B cell (primary cell): ENCODE data around the gene TMEM134.

Source experiments
- EZH2 ChIP-seq: IDR thresholded peaks from 2 replicates; pipeline ENCODE4 v1.6.1; 2012; ENCODE audit warnings: borderline replicate concordance, low read depth, mild to moderate bottlenecking, moderate library complexity, low read length; ENCODE audit not compliant: insufficient read depth, poor library complexity, severe bottlenecking
- TF ChIP-seq, protein P1 (sequence below): fragments of 200-600 bp; IDR thresholded peaks from one replicate; pipeline ENCODE4 v1.8.0; 2022; ENCODE audit warnings: antibody characterized with exemption, mild to moderate bottlenecking

- TF ChIP-seq, protein P1, sequence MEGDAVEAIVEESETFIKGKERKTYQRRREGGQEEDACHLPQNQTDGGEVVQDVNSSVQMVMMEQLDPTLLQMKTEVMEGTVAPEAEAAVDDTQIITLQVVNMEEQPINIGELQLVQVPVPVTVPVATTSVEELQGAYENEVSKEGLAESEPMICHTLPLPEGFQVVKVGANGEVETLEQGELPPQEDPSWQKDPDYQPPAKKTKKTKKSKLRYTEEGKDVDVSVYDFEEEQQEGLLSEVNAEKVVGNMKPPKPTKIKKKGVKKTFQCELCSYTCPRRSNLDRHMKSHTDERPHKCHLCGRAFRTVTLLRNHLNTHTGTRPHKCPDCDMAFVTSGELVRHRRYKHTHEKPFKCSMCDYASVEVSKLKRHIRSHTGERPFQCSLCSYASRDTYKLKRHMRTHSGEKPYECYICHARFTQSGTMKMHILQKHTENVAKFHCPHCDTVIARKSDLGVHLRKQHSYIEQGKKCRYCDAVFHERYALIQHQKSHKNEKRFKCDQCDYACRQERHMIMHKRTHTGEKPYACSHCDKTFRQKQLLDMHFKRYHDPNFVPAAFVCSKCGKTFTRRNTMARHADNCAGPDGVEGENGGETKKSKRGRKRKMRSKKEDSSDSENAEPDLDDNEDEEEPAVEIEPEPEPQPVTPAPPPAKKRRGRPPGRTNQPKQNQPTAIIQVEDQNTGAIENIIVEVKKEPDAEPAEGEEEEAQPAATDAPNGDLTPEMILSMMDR: no peak
- TF ChIP-seq EZH2: no peak
Measured at GRCh38 chr11:67429038-67429668, 39.9 kb downstream of the TMEM134 start.
